Erythroblast (primary cell): ENCODE results near the gene TRAF7.

ENCODE experiments used
- GATA1 ChIP-seq: IDR thresholded peaks from 2 replicates; pipeline ENCODE4 v1.6.1; 2011; ENCODE audit warnings: low read depth, mild to moderate bottlenecking, control low read depth, low read length, moderate library complexity
- POLR2A ChIP-seq: IDR thresholded peaks from 2 replicates; pipeline ENCODE4 v1.6.1; 2011; ENCODE audit warnings: mild to moderate bottlenecking, low read length

- TF ChIP-seq POLR2A (no peak), GATA1 (no peak)
Observed at GRCh38 chr16:2158262-2158638, 2.7 kb downstream of the TRAF7 start.
